ENCODE measurements around the gene PAPPA. TPM values are rescaled to one million over a fixed set of nuclear protein-coding genes. Genes with fewer than 3 reads are reported as not detected.

The PAPPA gene
- polyA plus RNA-seq, 6 donors from 2014 or later, result not detected

- no peak for DNase-seq
- no peaks in the 10 kb centered on the region for H3K36me3 Mint-ChIP-seq
Observed at GRCh38 chr9:116264361-116264760, 110.8 kb downstream of the PAPPA start.

GRCh38 chr9:116267021-116267420, 113.4 kb downstream of the PAPPA start:
- Mint-ChIP-seq H3K27me3 (peaks cover 0 to 3% (median 0%) of the 10 kb centered on the region in 3 donors), H3K9me3 (peaks cover 0 to 4% (median 3%) of the 10 kb centered on the region in 7 donors), H3K36me3 (no peaks in the 10 kb centered on the region), H3K27ac (no peak overlapping the region), H3K4me1 (no peaks in the 10 kb centered on the region), H3K4me3 (no peak overlapping the region)
- DNase-seq, result no peak
- no peak for ATAC-seq (ENCODE audit: low read depth in 2 of 2)

More at GRCh38 chr9:116264361-116264760, 110.8 kb downstream of the PAPPA start:
- ATAC-seq (ENCODE audit: low read depth in 2 of 2), result no peak
- H3K4me3 Mint-ChIP-seq, result no peak overlapping the region
- no peak overlapping the region for H3K27ac Mint-ChIP-seq
- no peaks in the 10 kb centered on the region for H3K4me1 Mint-ChIP-seq
- H3K9me3 Mint-ChIP-seq, result peaks cover 0 to 4% (median 0%) of the 10 kb centered on the region in 7 donors
- H3K27me3 Mint-ChIP-seq, result no peaks in the 10 kb centered on the region

- no peak overlapping the region for H3K27ac Mint-ChIP-seq
- H3K4me1 Mint-ChIP-seq, result no peaks in the 10 kb centered on the region
- no peaks in the 10 kb centered on the region for H3K36me3 Mint-ChIP-seq
- no peak overlapping the region for H3K4me3 Mint-ChIP-seq
- peaks cover 0 to 7% (median 0%) of the 10 kb centered on the region in 3 donors for H3K27me3 Mint-ChIP-seq
- peaks cover 0 to 4% (median 0%) of the 10 kb centered on the region in 7 donors for H3K9me3 Mint-ChIP-seq
- ATAC-seq (ENCODE audit: low read depth in 2 of 2) (no peak), DNase-seq (no peak)
Observed at GRCh38 chr9:116269250-116269649, 115.7 kb downstream of the PAPPA start.

- peaks cover 0 to 7% (median 3%) of the 10 kb centered on the region in 7 donors for H3K9me3 Mint-ChIP-seq
- H3K4me1 Mint-ChIP-seq, result no peaks in the 10 kb centered on the region
- no peaks in the 10 kb centered on the region for H3K36me3 Mint-ChIP-seq
Observed at GRCh38 chr9:116270546-116270945, 117.0 kb downstream of the PAPPA start.

GRCh38 chr9:116271340-116271739, 117.7 kb downstream of the PAPPA start:
- H3K36me3 Mint-ChIP-seq, result no peaks in the 10 kb centered on the region
- peaks cover 4 to 9% (median 8%) of the 10 kb centered on the region in 3 donors for H3K27me3 Mint-ChIP-seq
- H3K27ac Mint-ChIP-seq, result no peak overlapping the region
- H3K9me3 Mint-ChIP-seq, result peaks cover 0 to 7% (median 3%) of the 10 kb centered on the region in 7 donors
- H3K4me1 Mint-ChIP-seq, result no peaks in the 10 kb centered on the region
- H3K4me3 Mint-ChIP-seq, result no peak overlapping the region
- DNase-seq, result no peak
- ATAC-seq (ENCODE audit: low read depth in 2 of 2), result no peak

More at GRCh38 chr9:116270546-116270945, 117.0 kb downstream of the PAPPA start:
- DNase-seq (no peak), ATAC-seq (ENCODE audit: low read depth in 2 of 2) (no peak)
- Mint-ChIP-seq H3K4me3 (no peak overlapping the region), H3K27ac (no peak overlapping the region), H3K27me3 (peaks cover 0 to 8% (median 4%) of the 10 kb centered on the region in 3 donors)

DNA sequence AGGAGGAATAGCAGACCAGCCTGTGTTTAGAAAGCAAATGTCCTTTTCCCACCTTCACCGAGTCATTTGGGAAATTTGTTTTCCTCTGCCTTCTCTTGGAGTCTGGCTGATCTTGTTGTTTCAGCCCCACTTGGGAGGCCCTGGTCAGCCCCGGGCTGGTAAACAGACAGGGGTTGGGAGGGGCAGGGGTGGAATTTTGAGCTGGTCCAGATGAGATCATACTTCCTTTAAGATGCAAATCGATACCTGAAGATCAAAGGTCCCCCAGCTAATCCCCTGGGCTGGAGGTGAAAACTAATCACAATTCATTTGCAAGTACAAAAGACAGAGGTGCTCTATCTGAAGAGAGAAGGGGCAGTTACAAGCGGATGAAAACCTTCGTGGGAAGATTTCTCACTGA, 118.4 kb downstream of the PAPPA start:
- Mint-ChIP-seq H3K4me3 (no peak overlapping the region), H3K9me3 (peaks cover 0 to 7% (median 3%) of the 10 kb centered on the region in 7 donors), H3K4me1 (no peaks in the 10 kb centered on the region), H3K36me3 (no peaks in the 10 kb centered on the region), H3K27ac (no peak overlapping the region), H3K27me3 (peaks cover 4 to 9% (median 8%) of the 10 kb centered on the region in 3 donors)
- ATAC-seq (ENCODE audit: low read depth in 2 of 2) (no peak), DNase-seq (no peak)

DNA sequence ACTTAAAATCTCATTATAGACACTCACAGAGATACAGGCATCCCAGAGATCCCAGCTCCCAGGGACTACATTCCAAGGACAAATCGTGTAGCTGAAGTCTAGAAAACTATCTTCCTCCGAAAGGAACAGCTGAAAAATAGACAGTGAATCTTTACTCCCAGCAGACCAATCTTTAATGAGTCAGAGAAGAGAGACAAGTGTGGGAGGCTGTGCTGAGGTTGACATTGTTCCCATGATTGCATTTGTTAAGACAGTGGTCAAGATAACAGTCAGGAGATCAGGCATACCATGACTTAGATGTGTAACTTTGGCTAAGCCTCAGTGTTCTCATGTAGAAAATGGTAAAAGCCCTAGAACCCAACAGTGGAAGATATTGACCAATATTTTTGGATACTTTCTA, 120.7 kb downstream of the PAPPA start:
- DNase-seq (no peak), ATAC-seq (ENCODE audit: low read depth in 2 of 2) (no peak)
- H3K36me3 Mint-ChIP-seq, result no peaks in the 10 kb centered on the region
- H3K9me3 Mint-ChIP-seq, result peaks cover 0 to 9% (median 3%) of the 10 kb centered on the region in 7 donors
- H3K4me1 Mint-ChIP-seq, result no peaks in the 10 kb centered on the region
- H3K27ac Mint-ChIP-seq, result no peak overlapping the region
- peaks cover 4 to 9% (median 8%) of the 10 kb centered on the region in 3 donors for H3K27me3 Mint-ChIP-seq
- no peak overlapping the region for H3K4me3 Mint-ChIP-seq

DNA sequence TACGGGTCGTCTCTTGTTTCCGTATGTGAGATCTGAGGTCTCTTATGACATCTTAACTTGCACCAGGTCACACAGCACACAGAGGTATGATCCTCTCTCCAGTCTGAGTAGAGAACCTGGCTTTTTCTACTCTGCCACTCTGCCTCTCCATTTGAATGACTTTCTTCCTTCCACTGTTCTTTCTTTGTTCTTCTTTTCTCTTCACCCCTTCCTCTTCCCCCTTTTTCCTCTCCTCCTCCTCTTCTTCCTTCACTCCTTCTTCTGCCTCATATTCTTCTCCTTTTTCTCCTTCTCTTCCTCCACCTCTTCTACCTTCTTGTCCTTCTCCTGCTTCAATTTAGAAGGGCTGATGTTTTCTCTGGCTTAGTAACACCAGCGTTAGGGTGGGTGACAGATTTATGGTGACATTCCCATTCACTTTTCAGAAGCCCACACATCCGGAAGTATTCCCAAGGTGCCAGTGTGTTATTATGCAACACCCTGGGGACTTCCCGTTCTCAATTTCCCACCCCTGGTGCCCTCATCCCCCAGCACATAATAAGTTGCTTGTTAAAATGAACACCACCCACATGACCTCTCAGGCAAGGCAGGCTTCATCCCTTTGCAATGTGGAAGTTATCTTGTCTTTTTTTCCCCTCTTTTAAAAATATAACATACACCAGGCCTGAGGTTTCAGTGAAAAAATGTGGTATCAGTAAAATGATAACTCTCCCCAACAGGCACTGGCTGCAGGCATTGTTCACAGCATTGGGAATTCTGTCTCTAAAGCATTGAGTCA, 122.0 kb downstream of the PAPPA start:
- Mint-ChIP-seq H3K4me3 (no peak overlapping the region), H3K27ac (peak overlapping the region in 1 of 6 donors; percentile 52), H3K36me3 (no peaks in the 10 kb centered on the region), H3K9me3 (peaks cover 0 to 7% (median 4%) of the 10 kb centered on the region in 7 donors), H3K27me3 (peaks cover 4 to 9% (median 8%) of the 10 kb centered on the region in 3 donors), H3K4me1 (no peaks in the 10 kb centered on the region)
- DNase-seq, result no peak
- ATAC-seq (ENCODE audit: low read depth in 2 of 2), result no peak

DNA sequence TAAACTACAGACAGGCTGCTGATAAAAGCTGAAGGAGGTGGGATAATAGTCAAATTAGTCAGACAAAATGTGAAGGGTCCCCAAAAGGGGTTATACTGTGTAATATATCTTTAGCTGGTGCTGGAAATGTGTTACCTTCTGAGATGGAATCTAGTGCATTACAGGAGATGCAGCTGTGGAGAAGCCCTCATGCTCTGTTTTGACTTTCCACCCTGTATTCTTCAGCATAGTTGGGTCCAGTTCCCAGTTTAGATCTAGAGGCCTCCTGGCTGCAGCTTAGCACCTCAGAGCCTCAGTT, 122.6 kb downstream of the PAPPA start:
- Mint-ChIP-seq H3K27me3 (peaks cover 4 to 9% (median 8%) of the 10 kb centered on the region in 3 donors), H3K27ac (no peak overlapping the region), H3K4me3 (no peak overlapping the region), H3K36me3 (no peaks in the 10 kb centered on the region), H3K4me1 (no peaks in the 10 kb centered on the region), H3K9me3 (peaks cover 0 to 6% (median 4%) of the 10 kb centered on the region in 7 donors)
- DNase-seq (no peak), ATAC-seq (ENCODE audit: low read depth in 2 of 2) (no peak)

DNA sequence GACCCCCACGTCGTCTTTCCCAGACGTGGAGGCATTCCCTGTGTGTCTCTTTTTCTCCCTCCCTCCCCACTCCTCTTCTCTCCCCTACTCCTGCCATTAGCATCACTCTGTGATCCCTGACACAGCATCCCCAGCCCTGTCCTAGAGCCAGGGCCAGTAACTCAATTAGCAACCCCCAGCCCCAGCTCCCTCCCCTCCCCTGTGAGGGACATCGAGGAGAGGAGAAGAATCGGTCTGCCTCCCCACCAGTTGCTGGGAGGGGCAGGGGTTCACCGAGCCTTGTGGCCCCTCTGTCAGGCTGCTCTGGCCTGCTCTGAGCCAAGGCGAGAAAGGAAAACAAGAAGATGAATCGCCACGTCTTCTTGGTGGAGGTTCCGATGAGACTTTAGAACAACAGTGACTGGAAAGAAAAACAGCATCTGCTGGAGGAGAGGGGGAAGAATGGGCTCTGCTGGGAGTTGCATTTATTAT, 123.1 kb downstream of the PAPPA start:
- Mint-ChIP-seq H3K27me3 (peaks cover 4 to 9% (median 5%) of the 10 kb centered on the region in 3 donors), H3K4me3 (no peak overlapping the region), H3K4me1 (no peaks in the 10 kb centered on the region), H3K27ac (no peak overlapping the region), H3K9me3 (peaks cover 0 to 6% (median 2%) of the 10 kb centered on the region in 7 donors), H3K36me3 (no peaks in the 10 kb centered on the region)
- DNase-seq (no peak), ATAC-seq (ENCODE audit: low read depth in 2 of 2) (no peak)

DNA sequence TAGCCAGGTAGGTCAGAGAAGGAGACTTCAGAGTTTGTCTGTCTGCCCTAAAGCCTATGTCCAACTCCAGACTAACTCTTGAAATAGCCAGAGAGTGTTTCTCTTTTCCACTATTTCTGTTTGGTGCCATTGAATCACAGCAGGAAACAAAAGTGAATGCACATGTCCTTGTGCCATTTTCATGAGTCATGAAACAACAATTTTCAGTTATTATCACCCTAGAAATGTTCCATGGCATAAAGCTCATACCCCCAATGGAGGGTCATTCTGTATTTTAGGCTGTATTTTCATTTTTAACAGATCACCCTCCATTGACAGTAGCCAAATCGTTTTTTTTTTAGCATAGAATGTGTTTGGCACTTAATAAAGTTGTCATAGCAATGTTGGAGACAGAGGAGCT, 124.7 kb downstream of the PAPPA start:
- no peak for DNase-seq
- Mint-ChIP-seq H3K9me3 (peaks cover 0 to 6% (median 4%) of the 10 kb centered on the region in 7 donors), H3K36me3 (no peaks in the 10 kb centered on the region), H3K4me3 (no peak overlapping the region), H3K27ac (no peak overlapping the region), H3K27me3 (peaks cover 4 to 9% (median 5%) of the 10 kb centered on the region in 3 donors), H3K4me1 (no peaks in the 10 kb centered on the region)
- ATAC-seq (ENCODE audit: low read depth in 2 of 2), result no peak

DNA sequence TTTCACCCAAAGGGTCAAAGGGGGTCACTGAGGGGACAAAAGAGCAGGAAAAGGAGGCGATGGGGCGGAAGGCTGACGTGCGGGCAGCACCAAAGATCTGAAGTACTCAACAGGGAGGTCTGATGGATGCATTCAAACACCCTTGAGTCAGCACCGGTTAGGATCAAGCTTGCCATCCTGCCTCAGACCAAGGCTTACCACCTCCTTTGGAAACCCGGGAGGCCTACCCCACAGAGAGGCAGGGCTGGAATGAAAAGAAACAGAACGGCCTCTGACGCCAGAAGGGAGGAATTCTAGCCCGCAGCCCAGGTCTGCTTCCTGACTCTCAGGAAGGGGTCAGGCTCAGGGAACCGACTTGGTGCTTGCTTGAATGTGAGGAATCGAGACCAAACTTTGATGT, 125.6 kb downstream of the PAPPA start:
- no peaks in the 10 kb centered on the region for H3K36me3 Mint-ChIP-seq
- no peak overlapping the region for H3K4me3 Mint-ChIP-seq
- H3K27ac Mint-ChIP-seq, result no peak overlapping the region
- ATAC-seq (ENCODE audit: low read depth in 2 of 2), result no peak
- H3K27me3 Mint-ChIP-seq, result peaks cover under 1 to 9% (median 6%) of the 10 kb centered on the region in 3 donors
- no peaks in the 10 kb centered on the region for H3K4me1 Mint-ChIP-seq
- no peak for DNase-seq
- H3K9me3 Mint-ChIP-seq, result peaks cover 0 to 5% (median 4%) of the 10 kb centered on the region in 7 donors

- no peaks in the 10 kb centered on the region for H3K4me1 Mint-ChIP-seq
- H3K27ac Mint-ChIP-seq, result no peak overlapping the region
- DNase-seq, result no peak
- peaks cover 3 to 12% (median 4%) of the 10 kb centered on the region in 3 donors for H3K27me3 Mint-ChIP-seq
- no peak overlapping the region for H3K4me3 Mint-ChIP-seq
- peaks cover 0 to 4% (median 2%) of the 10 kb centered on the region in 7 donors for H3K9me3 Mint-ChIP-seq
- no peaks in the 10 kb centered on the region for H3K36me3 Mint-ChIP-seq
- no peak for ATAC-seq (ENCODE audit: low read depth in 2 of 2)
Observed at GRCh38 chr9:116280529-116280928, 126.9 kb downstream of the PAPPA start.

DNA sequence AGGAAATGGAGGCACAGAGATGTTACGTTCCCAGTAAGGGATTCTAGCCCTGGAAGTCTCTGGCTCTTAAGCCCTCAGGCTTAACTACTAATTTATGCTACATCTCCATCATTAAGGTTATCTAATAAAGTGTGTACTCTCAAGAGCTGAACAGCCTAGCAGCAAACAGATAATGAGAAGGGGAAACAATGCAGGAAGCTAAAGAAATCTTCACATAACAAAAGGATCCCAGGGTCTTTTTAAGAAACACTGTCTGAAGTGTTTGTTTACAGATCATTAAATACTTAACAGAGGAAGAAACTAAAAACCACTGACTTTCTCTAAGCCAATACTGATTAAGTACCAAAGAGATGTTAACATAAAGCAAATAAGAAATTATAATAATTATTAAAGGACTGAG, 129.0 kb downstream of the PAPPA start:
- no peak for ATAC-seq (ENCODE audit: low read depth in 2 of 2)
- H3K9me3 Mint-ChIP-seq, result peaks cover 0 to 4% (median 2%) of the 10 kb centered on the region in 7 donors
- no peaks in the 10 kb centered on the region for H3K36me3 Mint-ChIP-seq
- H3K27ac Mint-ChIP-seq, result no peak overlapping the region
- no peaks in the 10 kb centered on the region for H3K4me1 Mint-ChIP-seq
- no peak overlapping the region for H3K4me3 Mint-ChIP-seq
- peaks cover 0 to 8% (median 4%) of the 10 kb centered on the region in 3 donors for H3K27me3 Mint-ChIP-seq
- no peak for DNase-seq
